NCI-H526 treated with DMSO at 0.1 percent for 48 hours (cell line): ENCODE results near the gene CARD8.

Experiments
- DNase-seq: peaks from one replicate; lab custom pipeline; 2025; lab: John Stamatoyannopoulos, UW

The CARD8 gene

GRCh38 chr19:48170817-48171347 is 84.8 kb downstream of the CARD8 start:
- DNase-seq, result no peak

GRCh38 chr19:48169939-48170803 is 85.5 kb downstream of the CARD8 start, which contains the start of the genes LIG1 and ZSWIM9:
LIG1 (minus strand) TSS chr19:48170344; CDS start chr19:48165566, 4,778 bp downstream.
ZSWIM9 (plus strand) TSS chr19:48170680; CDS start chr19:48171803, 1,123 bp downstream.
- peak; percentile 92 for DNase-seq

- peak; percentile 64 for DNase-seq
Observed at GRCh38 chr19:48169578-48169938, 86.2 kb downstream of the CARD8 start.

GRCh38 chr19:48168689-48169088 is 87.0 kb downstream of the CARD8 start:
- DNase-seq, result no peak

- no peak for DNase-seq
Observed at GRCh38 chr19:48158210-48158790, 97.4 kb downstream of the CARD8 start.
